ENCODE results near the gene GPHA2.

DNA sequence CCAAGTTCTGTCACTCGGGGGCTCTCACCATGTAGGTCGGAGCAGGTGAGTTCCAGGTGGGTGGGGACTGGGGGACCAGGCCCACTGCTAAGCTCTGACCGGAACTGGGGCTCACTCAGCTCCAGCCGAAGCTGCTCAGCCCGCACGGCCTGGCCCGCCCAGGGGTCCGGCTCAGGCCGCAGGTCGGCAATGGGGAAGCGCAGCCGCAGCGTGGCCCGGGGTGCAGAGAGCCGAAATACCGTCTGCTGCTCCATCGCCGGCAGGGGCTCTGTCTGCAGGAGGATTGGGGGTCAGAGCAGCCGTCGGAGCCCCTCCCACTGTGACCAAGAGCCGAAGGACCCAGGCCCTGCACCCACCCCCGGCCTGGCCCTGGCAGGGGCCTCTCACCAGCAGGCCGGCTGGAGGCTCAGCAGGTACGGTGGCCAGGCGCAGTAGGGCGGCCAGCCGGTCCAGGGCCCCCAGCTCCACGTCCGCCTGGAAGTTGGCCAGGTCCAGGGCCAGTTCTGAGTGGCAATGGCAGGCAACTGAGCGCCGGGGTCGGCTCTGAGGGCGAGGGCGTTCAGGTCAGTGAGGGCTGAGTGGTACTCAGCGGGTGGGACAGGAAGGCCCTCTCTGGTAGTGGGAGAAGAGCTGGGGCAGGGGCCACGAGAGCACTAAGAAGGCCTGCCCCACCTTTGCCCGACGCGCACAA lies 25.9 kb downstream of the GPHA2 start:
- TF ChIP-seq, protein P1, sequence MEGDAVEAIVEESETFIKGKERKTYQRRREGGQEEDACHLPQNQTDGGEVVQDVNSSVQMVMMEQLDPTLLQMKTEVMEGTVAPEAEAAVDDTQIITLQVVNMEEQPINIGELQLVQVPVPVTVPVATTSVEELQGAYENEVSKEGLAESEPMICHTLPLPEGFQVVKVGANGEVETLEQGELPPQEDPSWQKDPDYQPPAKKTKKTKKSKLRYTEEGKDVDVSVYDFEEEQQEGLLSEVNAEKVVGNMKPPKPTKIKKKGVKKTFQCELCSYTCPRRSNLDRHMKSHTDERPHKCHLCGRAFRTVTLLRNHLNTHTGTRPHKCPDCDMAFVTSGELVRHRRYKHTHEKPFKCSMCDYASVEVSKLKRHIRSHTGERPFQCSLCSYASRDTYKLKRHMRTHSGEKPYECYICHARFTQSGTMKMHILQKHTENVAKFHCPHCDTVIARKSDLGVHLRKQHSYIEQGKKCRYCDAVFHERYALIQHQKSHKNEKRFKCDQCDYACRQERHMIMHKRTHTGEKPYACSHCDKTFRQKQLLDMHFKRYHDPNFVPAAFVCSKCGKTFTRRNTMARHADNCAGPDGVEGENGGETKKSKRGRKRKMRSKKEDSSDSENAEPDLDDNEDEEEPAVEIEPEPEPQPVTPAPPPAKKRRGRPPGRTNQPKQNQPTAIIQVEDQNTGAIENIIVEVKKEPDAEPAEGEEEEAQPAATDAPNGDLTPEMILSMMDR (IDR thresholded peaks at IDR 0.05 in 8 of 11, conservative IDR thresholded peaks at IDR 0.05 in 3 of 11) = no peak
- no peak for TF ChIP-seq POLR2A (IDR thresholded peaks at IDR 0.05)
- no peak for TF ChIP-seq POLR2AphosphoS5 (IDR thresholded peaks at IDR 0.05)
